NB4 (cell line): ENCODE results near the gene LPO.

Experiments
- DNase-seq: peaks from one replicate; pipeline ENCODE4 v3.0.0; 2010; ENCODE audit warnings: low read depth
- H3K4me3 ChIP-seq: one replicate; pipeline ENCODE4 v1.5.1; 2011; ENCODE audit warnings: mild to moderate bottlenecking, low read depth, low read length, moderate library complexity
- CTCF ChIP-seq: IDR thresholded peaks from one replicate; pipeline ENCODE4 v1.5.1; 2012; ENCODE audit warnings: low read depth, low read length
- MYC ChIP-seq: IDR thresholded peaks from 2 replicates; pipeline ENCODE4 v1.6.1; 2011; ENCODE audit warnings: low read depth, low read length
- POLR2A ChIP-seq: IDR thresholded peaks from 2 replicates; pipeline ENCODE4 v1.6.1; 2011; ENCODE audit warnings: mild to moderate bottlenecking; ENCODE audit not compliant: insufficient read length; ENCODE audit errors: extremely low read depth
- TF ChIP-seq, protein P1 (sequence below): IDR thresholded peaks from 2 replicates; pipeline ENCODE4 v1.6.1; 2011; ENCODE audit warnings: low read depth, low read length

Gene LPO

GRCh38 chr17:58219789-58220183, 18.6 kb upstream of the LPO start:
- H3K4me3 ChIP-seq = peak overlapping the region; percentile 64
- TF ChIP-seq, protein P1, sequence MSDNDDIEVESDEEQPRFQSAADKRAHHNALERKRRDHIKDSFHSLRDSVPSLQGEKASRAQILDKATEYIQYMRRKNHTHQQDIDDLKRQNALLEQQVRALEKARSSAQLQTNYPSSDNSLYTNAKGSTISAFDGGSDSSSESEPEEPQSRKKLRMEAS = peak; percentile 33; the same call in 1 of the 2 replicates
- TF ChIP-seq MYC = no peak
- DNase-seq = peak; percentile 16

- TF ChIP-seq MYC (no peak), POLR2A (no peak), CTCF (no peak)
- TF ChIP-seq, protein P1 = no peak
- no peak overlapping the region for H3K4me3 ChIP-seq
- DNase-seq = peak; percentile 74
Measured at GRCh38 chr17:58224315-58224714, 14.1 kb upstream of the LPO start.

GRCh38 chr17:58227733-58228132, 10.7 kb upstream of the LPO start:
- no peak overlapping the region for H3K4me3 ChIP-seq
- DNase-seq = no peak
- TF ChIP-seq CTCF = no peak
- TF ChIP-seq, protein P1 = no peak
- TF ChIP-seq MYC = no peak
- no peak for TF ChIP-seq POLR2A

DNA sequence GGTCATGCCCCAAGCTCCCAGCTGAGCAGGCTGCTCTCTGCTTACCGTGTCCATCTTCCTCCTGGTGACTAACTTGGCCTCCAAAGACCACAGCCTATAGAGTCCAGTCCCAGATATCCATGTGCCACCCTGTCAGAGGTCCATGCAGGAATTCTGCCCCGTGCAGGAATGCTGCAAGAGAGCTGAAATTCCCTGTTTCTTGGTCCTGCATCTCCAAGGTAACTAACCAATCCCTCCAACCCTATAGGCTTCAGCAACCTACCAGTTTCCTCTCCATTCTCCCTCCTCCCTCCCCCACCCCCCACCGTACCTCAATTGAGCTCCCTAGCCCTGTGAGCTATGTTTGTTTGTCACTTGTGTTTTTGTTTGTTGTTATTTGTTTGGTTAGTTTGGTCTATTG, 9.7 kb upstream of the LPO start:
- no peak overlapping the region for H3K4me3 ChIP-seq
- DNase-seq = no peak
- no peak for TF ChIP-seq MYC
- TF ChIP-seq CTCF = no peak
- TF ChIP-seq POLR2A = no peak
- TF ChIP-seq, protein P1 = no peak

DNA sequence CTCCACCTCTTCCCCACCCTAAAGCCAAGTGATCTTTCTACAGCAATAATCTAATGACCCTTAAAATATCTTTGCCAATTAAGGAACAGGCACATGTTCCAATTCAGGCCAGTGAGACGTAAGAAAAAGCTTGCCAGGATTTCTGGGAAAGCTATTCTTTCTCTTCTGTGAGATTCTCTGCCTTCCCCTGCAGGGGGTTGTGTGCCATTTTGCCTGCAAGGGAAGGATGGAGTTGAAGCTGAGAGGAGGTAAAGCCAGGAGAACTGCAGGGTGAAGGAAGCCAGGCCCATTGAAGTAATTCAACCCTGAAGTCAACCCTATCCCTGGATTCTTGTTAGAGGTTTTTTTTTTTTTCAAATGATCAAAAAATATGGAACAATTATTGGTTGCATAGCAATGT, 9.0 kb upstream of the LPO start:
- DNase-seq = no peak
- H3K4me3 ChIP-seq = no peak overlapping the region
- TF ChIP-seq, protein P1 = no peak
- no peak for TF ChIP-seq POLR2A

GRCh38 chr17:58229881-58230280, 8.5 kb upstream of the LPO start:
- TF ChIP-seq MYC = no peak
- TF ChIP-seq POLR2A = no peak
- TF ChIP-seq CTCF = no peak
- TF ChIP-seq, protein P1 = no peak
- no peak for DNase-seq
- no peak overlapping the region for H3K4me3 ChIP-seq

GRCh38 chr17:58231641-58232040, 6.7 kb upstream of the LPO start:
- TF ChIP-seq MYC = no peak
- TF ChIP-seq, protein P1 = no peak
- TF ChIP-seq CTCF = no peak
- no peak for TF ChIP-seq POLR2A
- DNase-seq = no peak
- H3K4me3 ChIP-seq = no peak overlapping the region
